HepG2 (cell line): Measurements from ENCODE around the gene MAN1B1. TPM values are rescaled to one million over a fixed set of nuclear protein-coding genes. Genes with fewer than 3 reads are reported as not detected.
A peak's percentile ranks its signal among the peaks of the same experiment; 100 is the strongest.

Experiments
- AKAP8 ChIP-seq: sonication (generic); formaldehyde crosslinking; IDR thresholded peaks from 2 replicates; pipeline ENCODE4 v1.5.1; 2020; ENCODE audit warnings: mild to moderate bottlenecking, missing genetic modification reagents
- ESRRA ChIP-seq: sonication (generic); formaldehyde crosslinking; IDR thresholded peaks from 2 replicates; pipeline ENCODE4 v1.5.1; 2020; ENCODE audit warnings: mild to moderate bottlenecking, low read depth, missing genetic modification reagents
- HES4 ChIP-seq: sonication (generic); formaldehyde crosslinking; IDR thresholded peaks from 2 replicates; pipeline ENCODE4 v1.9.0; 2021; ENCODE audit warnings: mild to moderate bottlenecking, missing genetic modification reagents, borderline replicate concordance
- MIER2 ChIP-seq: IDR thresholded peaks from 2 replicates; pipeline ENCODE4 v1.6.1; 2016; ENCODE audit warnings: missing biosample characterization, missing genetic modification reagents
- NPAS2 ChIP-seq: sonication (generic); formaldehyde crosslinking; IDR thresholded peaks from 2 replicates; pipeline ENCODE4 v1.8.0; 2022; ENCODE audit warnings: mild to moderate bottlenecking, missing genetic modification reagents, borderline replicate concordance
- NR1H2 ChIP-seq: sonication (generic); formaldehyde crosslinking; IDR thresholded peaks from 2 replicates; pipeline ENCODE4 v1.8.1; 2022; ENCODE audit warnings: low read depth, missing genetic modification reagents, borderline replicate concordance
- NR2F6 ChIP-seq, 2 experiments: IDR thresholded peaks; 2 replicates each; pipeline ENCODE4 v1.6.1; 2016; ENCODE audit warnings: antibody characterized with exemption in 1 of 2, mild to moderate bottlenecking in 1 of 2
- ONECUT2 ChIP-seq: sonication (generic); formaldehyde crosslinking; IDR thresholded peaks from 2 replicates; pipeline ENCODE4 v1.4.0; 2020; ENCODE audit warnings: missing genetic modification reagents
- PHF21A ChIP-seq: sonication (generic); formaldehyde crosslinking; IDR thresholded peaks from 2 replicates; pipeline ENCODE4 v1.5.0; 2020; ENCODE audit warnings: mild to moderate bottlenecking, missing genetic modification reagents
- RARA ChIP-seq: IDR thresholded peaks from 2 replicates; pipeline ENCODE4 v1.6.1; 2016; ENCODE audit warnings: missing genetic modification reagents, missing compliant biosample characterization
- SMYD3 ChIP-seq: sonication (generic); formaldehyde crosslinking; IDR thresholded peaks from 2 replicates; pipeline ENCODE4 v1.8.1; 2023; ENCODE audit warnings: mild to moderate bottlenecking, missing genetic modification reagents
- TAF1 ChIP-seq: sonication (generic); formaldehyde crosslinking; IDR thresholded peaks from 2 replicates; pipeline ENCODE4 v1.4.0; 2020; ENCODE audit warnings: missing genetic modification reagents
- TARDBP ChIP-seq: sonication (generic); formaldehyde crosslinking; IDR thresholded peaks from 2 replicates; pipeline ENCODE4 v1.8.0; 2022; ENCODE audit warnings: mild to moderate bottlenecking, missing genetic modification reagents
- YEATS4 ChIP-seq: sonication (generic); formaldehyde crosslinking; IDR thresholded peaks from 2 replicates; pipeline ENCODE4 v1.4.0; 2020; ENCODE audit warnings: missing genetic modification reagents, borderline replicate concordance
- ZNF20 ChIP-seq: sonication (generic); formaldehyde crosslinking; IDR thresholded peaks from 2 replicates; pipeline ENCODE4 v1.4.0; 2020; ENCODE audit warnings: mild to moderate bottlenecking, moderate library complexity, missing genetic modification reagents
- ZNF24 ChIP-seq: fragments of 450-650 bp; IDR thresholded peaks from 2 replicates; pipeline ENCODE4 v1.6.1; 2017; ENCODE audit warnings: antibody characterized with exemption, mild to moderate bottlenecking
- ZNF30 ChIP-seq: sonication (generic); formaldehyde crosslinking; IDR thresholded peaks from 2 replicates; pipeline ENCODE4 v1.5.0; 2020; ENCODE audit warnings: mild to moderate bottlenecking, missing genetic modification reagents
- ZNF460 ChIP-seq: sonication (generic); formaldehyde crosslinking; IDR thresholded peaks from 2 replicates; pipeline ENCODE4 v1.5.1; 2020; ENCODE audit warnings: missing genetic modification reagents, mild to moderate bottlenecking, borderline replicate concordance
- ZNF484 ChIP-seq: sonication (generic); formaldehyde crosslinking; IDR thresholded peaks from 2 replicates; pipeline ENCODE4 v1.5.1; 2020; ENCODE audit warnings: mild to moderate bottlenecking, low read depth, missing genetic modification reagents, borderline replicate concordance
- ZNF556 ChIP-seq: sonication (generic); formaldehyde crosslinking; IDR thresholded peaks from 2 replicates; pipeline ENCODE4 v1.4.0; 2020; ENCODE audit warnings: mild to moderate bottlenecking, missing genetic modification reagents, borderline replicate concordance
- ZNF720 ChIP-seq: sonication (generic); formaldehyde crosslinking; IDR thresholded peaks from 2 replicates; pipeline ENCODE4 v1.4.0; 2020; ENCODE audit warnings: missing genetic modification reagents
- ZNF891 ChIP-seq: sonication (generic); formaldehyde crosslinking; IDR thresholded peaks from 2 replicates; pipeline ENCODE4 v1.5.0; 2020; ENCODE audit warnings: mild to moderate bottlenecking, missing genetic modification reagents
- ZSCAN31 ChIP-seq: sonication (generic); formaldehyde crosslinking; IDR thresholded peaks from 2 replicates; pipeline ENCODE4 v1.5.0; 2020; ENCODE audit warnings: low read depth, mild to moderate bottlenecking, missing genetic modification reagents
- polyA plus RNA-seq, 8 experiments: library from polyadenylated mRNA; depleted of rRNA in 3 of 8; stranded (reverse) in 7 of 8; unstranded in 1 of 8; fragments of >200 nt; fragmentation: Illumina TruSeq in 4 of 8; extraction: Trizol in 4 of 8; gene quantifications; 2 replicates each; pipeline versions ENCODE4 v1.2.1 to v1.2.3, GENCODE V29; 2011 to 2016; ENCODE audit warnings: low read depth in 4 of 8, missing spikeins in 1 of 8, mixed read lengths in 1 of 8; ENCODE audit not compliant: insufficient read depth in 1 of 8
- total RNA-seq, 5 experiments: library from RNA; depleted of rRNA; stranded (reverse); fragments of >200 nt; fragmentation: Illumina TruSeq; extraction: Trizol; gene quantifications; 2 replicates each; pipeline ENCODE4 v1.2.3, GENCODE V29; 2016; ENCODE audit warnings: low read depth in 1 of 5
- TF ChIP-seq, protein P1 (sequence below): sonication (generic); formaldehyde crosslinking; IDR thresholded peaks from 2 replicates; pipeline ENCODE4 v1.8.1; 2023; ENCODE audit warnings: mild to moderate bottlenecking, moderate library complexity, missing genetic modification reagents
- TF ChIP-seq, protein P2 (sequence below): sonication (generic); formaldehyde crosslinking; IDR thresholded peaks from 2 replicates; pipeline ENCODE4 v1.4.0; 2020; ENCODE audit warnings: missing genetic modification reagents, borderline replicate concordance

The MAN1B1 gene
- total and polyA plus RNA-seq, 2 of the 13 experiments (the other 11 are each of a cell fraction or from before 2014, with no cell fraction given) = 48.9 to 59.5 TPM

DNA sequence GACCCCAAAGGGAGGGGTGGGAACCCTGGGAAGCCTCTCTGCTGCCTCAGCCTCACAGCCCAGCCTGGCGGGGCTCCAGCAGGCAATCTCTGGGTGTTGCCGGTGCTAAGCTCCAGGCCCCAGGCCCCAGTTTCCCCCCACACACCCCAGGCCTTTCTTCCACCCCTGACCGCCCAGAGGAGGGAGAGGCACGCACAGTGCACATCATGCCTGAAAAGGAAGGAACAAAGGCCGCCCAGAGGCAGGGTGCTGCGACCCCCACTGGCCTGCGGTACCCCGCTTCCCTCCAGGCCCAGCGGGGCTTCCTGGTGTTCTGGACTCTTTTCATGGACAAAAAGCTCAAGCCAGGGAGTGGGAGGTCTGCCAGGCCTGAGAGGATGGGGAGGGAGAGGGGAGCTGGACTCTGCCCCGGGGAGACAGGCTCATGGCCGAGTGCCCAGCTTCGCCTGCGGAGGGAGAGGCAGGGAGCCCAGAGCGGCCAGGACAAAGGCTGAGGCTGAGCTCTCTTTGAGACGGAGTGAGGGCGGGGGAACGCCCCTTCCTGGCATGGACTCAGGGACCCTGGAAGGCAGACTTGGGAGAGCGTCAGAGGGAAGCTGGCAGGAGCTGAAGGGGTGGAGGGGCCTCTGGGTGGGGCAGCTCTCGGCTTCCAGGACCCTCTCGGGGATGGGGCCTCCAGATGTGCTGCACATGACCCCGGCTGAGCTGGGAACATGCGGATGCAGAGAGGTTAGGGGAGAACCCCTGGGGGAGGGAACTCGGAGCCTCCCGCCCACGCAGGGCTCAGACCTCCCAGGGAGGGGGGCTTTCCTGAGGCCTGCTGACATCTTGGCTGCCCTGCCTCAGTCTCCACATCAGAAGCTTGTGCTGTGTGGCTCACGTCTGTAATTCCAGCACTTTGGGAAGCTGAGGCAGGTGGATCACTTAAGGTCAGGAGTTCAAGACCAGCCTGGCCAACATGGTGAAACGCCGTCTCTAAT lies 31.1 kb upstream of the MAN1B1 start (continued):
- TF ChIP-seq ZNF720 (no peak), TAF1 (CRISPR knock-in tag) (peak; percentile 66), PHF21A (CRISPR knock-in tag) (peak; percentile 91), ZNF556 (CRISPR knock-in tag) (no peak), MIER2 (peak; percentile 73; the same call in 1 of the 2 replicates), YEATS4 (0 out of 2 replicates have a peak, but pooled peaks have one; percentile 57), ESRRA (CRISPR knock-in tag) (no peak; the same call in 1 of the 2 replicates), ZNF484 (CRISPR knock-in tag) (no peak), ZNF891 (CRISPR knock-in tag) (peak; percentile 38; the same call in 1 of the 2 replicates), NPAS2 (no peak), AKAP8 (CRISPR knock-in tag) (peak; percentile 82), TARDBP (CRISPR knock-in tag) (peak; percentile 74), NR2F6 (IDR thresholded peaks at IDR 0.05) (no peak), NR2F6 (CRISPR knock-in tag; IDR thresholded peaks at IDR 0.05) (peak; percentile 45; the same call in 1 of the 2 replicates), HES4 (CRISPR knock-in tag) (no peak), ZNF460 (CRISPR knock-in tag) (no peak), RARA (CRISPR knock-in tag) (peak; percentile 39), SMYD3 (no peak), ZNF20 (CRISPR knock-in tag) (no peak), NR1H2 (CRISPR knock-in tag) (no peak), ONECUT2 (no peak), ZNF24 (no peak), ZNF30 (CRISPR knock-in tag) (no peak), ZSCAN31 (peak; percentile 72; the same call in 1 of the 2 replicates)
- TF ChIP-seq, protein P1, sequence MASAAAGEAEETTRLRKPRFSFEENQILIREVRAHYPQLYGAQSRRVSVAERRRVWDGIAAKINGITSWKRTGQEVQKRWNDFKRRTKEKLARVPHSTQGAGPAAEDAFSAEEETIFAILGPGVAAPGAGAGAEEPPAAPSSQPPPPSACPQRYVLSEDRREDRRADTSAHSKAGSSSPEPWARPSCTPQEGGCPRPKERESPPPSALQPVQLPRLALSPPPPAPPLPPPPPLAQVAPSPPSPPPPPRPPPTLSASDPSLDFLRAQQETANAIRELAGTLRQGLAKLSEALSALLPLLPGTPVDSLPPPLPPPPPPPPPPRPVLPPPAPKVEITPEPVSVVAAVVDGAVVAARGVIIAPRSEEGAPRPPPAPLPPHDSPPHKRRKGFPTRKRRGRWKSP = no peak
- TF ChIP-seq, protein P2, sequence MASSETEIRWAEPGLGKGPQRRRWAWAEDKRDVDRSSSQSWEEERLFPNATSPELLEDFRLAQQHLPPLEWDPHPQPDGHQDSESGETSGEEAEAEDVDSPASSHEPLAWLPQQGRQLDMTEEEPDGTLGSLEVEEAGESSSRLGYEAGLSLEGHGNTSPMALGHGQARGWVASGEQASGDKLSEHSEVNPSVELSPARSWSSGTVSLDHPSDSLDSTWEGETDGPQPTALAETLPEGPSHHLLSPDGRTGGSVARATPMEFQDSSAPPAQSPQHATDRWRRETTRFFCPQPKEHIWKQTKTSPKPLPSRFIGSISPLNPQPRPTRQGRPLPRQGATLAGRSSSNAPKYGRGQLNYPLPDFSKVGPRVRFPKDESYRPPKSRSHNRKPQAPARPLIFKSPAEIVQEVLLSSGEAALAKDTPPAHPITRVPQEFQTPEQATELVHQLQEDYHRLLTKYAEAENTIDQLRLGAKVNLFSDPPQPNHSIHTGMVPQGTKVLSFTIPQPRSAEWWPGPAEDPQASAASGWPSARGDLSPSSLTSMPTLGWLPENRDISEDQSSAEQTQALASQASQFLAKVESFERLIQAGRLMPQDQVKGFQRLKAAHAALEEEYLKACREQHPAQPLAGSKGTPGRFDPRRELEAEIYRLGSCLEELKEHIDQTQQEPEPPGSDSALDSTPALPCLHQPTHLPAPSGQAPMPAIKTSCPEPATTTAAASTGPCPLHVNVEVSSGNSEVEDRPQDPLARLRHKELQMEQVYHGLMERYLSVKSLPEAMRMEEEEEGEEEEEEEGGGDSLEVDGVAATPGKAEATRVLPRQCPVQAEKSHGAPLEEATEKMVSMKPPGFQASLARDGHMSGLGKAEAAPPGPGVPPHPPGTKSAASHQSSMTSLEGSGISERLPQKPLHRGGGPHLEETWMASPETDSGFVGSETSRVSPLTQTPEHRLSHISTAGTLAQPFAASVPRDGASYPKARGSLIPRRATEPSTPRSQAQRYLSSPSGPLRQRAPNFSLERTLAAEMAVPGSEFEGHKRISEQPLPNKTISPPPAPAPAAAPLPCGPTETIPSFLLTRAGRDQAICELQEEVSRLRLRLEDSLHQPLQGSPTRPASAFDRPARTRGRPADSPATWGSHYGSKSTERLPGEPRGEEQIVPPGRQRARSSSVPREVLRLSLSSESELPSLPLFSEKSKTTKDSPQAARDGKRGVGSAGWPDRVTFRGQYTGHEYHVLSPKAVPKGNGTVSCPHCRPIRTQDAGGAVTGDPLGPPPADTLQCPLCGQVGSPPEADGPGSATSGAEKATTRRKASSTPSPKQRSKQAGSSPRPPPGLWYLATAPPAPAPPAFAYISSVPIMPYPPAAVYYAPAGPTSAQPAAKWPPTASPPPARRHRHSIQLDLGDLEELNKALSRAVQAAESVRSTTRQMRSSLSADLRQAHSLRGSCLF = no peak
